B cell (primary cell): ENCODE measurements around the gene ATP9B. TPM values are rescaled to one million over a fixed set of nuclear protein-coding genes. Genes with fewer than 3 reads are reported as not detected.

Source experiments
- ATAC-seq: fragments of 200-7000 bp; cut with Tn5 transposase; one replicate; pipeline ENCODE4 v1.10.0; 2021; ENCODE audit warnings: low read depth, mild to moderate bottlenecking, moderate number of reproducible peaks, moderate library complexity
- CTCF ChIA-PET: fragments of 350-600 bp; sonication (Branson Sonifier 250); formaldehyde crosslinking; loops from one replicate; lab custom pipeline; 2021; ENCODE audit warnings: antibody characterized with exemption, inconsistent platforms; lab: Charles Lee
- POLR2A ChIA-PET: fragments of 350-600 bp; sonication (Branson Sonifier 250); formaldehyde crosslinking; loops from one replicate; lab custom pipeline; 2021; ENCODE audit warnings: antibody characterized with exemption; lab: Charles Lee
- DNase-seq: peaks from one replicate; pipeline ENCODE4 v3.0.0; 2013
- H2AFZ ChIP-seq: 2 replicates; pipeline ENCODE4 v1.6.1; 2012; ENCODE audit warnings: mild to moderate bottlenecking, low read depth, low read length; ENCODE audit not compliant: insufficient read depth, poor library complexity, severe bottlenecking
- H3K27ac ChIP-seq, 2 donors: 1 replicate in 1 of 2; 2 replicates in 1 of 2; pipeline ENCODE4 v1.5.1; 2012 to 2013; ENCODE audit warnings: low read length in 2 of 2, mild to moderate bottlenecking in 2 of 2, moderate library complexity in 1 of 2
- H3K27me3 ChIP-seq, 4 experiments: fragments of 200-600 bp in 1 of 4; sonication (generic) in 1 of 4; replicated peaks in 1 of 4; 1 replicate in 2 of 4; 2 replicates in 2 of 4; pipeline versions ENCODE4 v1.6.1 to v1.7.0; 2013 to 2016; ENCODE audit warnings: low read length in 3 of 4, mild to moderate bottlenecking in 2 of 4, mixed read lengths in 1 of 4, moderate library complexity in 1 of 4; ENCODE audit not compliant: insufficient read depth in 4 of 4, control insufficient read depth in 3 of 4; ENCODE audit errors: control extremely low read depth in 1 of 4
- H3K36me3 ChIP-seq, 2 experiments: replicated peaks in 1 of 2; 1 replicate in 1 of 2; 2 replicates in 1 of 2; pipeline versions ENCODE4 v1.6.1 to v1.7.1; 2013; ENCODE audit warnings: low read length in 1 of 2; ENCODE audit not compliant: insufficient read depth in 2 of 2, control insufficient read depth in 1 of 2; ENCODE audit errors: control extremely low read depth in 1 of 2, extremely low read depth in 1 of 2
- H3K4me1 ChIP-seq, 2 donors: fragments of 200-600 bp in 1 of 2; sonication (generic) in 1 of 2; 1 replicate in 1 of 2; 2 replicates in 1 of 2; pipeline versions ENCODE4 v1.5.1 to v1.6.1; 2013 to 2017; ENCODE audit warnings: low read length in 2 of 2; ENCODE audit not compliant: control insufficient read depth in 2 of 2, insufficient read depth in 2 of 2
- H3K4me2 ChIP-seq: replicated peaks from 2 replicates; pipeline ENCODE3; 2012; ENCODE audit warnings: mild to moderate bottlenecking, low read depth, low read length; ENCODE audit not compliant: poor library complexity, severe bottlenecking
- H3K4me3 ChIP-seq, 5 experiments: fragments of 200-600 bp in 1 of 5; sonication (generic) in 1 of 5; 1 replicate in 3 of 5; 2 replicates in 2 of 5; pipeline versions ENCODE4 v1.5.1 to v1.7.0; 2011 to 2016; ENCODE audit warnings: low read length in 4 of 5, mild to moderate bottlenecking in 4 of 5, low read depth in 2 of 5, control low read depth in 1 of 5, moderate library complexity in 1 of 5; ENCODE audit not compliant: insufficient read depth in 1 of 5; ENCODE audit errors: control extremely low read depth in 1 of 5, extremely low read depth in 1 of 5
- H3K79me2 ChIP-seq: fragments of 200-600 bp; sonication (generic); one replicate; pipeline ENCODE4 v1.6.0; 2016; ENCODE audit warnings: low read length; ENCODE audit not compliant: control insufficient read depth, insufficient read depth
- H3K9ac ChIP-seq: fragments of 200-600 bp; sonication (generic); 2 replicates; pipeline ENCODE4 v1.6.1; 2017; ENCODE audit warnings: mild to moderate bottlenecking, low read length, moderate library complexity
- H3K9me3 ChIP-seq, 3 donors: one replicate each; pipeline versions ENCODE4 v1.6.1 to v1.7.1; 2013; ENCODE audit warnings: low read length in 2 of 3; ENCODE audit not compliant: control insufficient read depth in 2 of 3, insufficient read depth in 1 of 3; ENCODE audit errors: control extremely low read depth in 1 of 3
- H4K20me1 ChIP-seq: 2 replicates; pipeline ENCODE4 v1.6.0; 2012; ENCODE audit warnings: mild to moderate bottlenecking, low read length; ENCODE audit not compliant: insufficient read depth, control insufficient read depth, poor library complexity, severe bottlenecking
- H3K27ac Mint-ChIP-seq: one replicate; pipeline ENCODE4 v1.8.0; 2021; ENCODE audit warnings: mixed read lengths
- H3K27me3 Mint-ChIP-seq: one replicate; pipeline ENCODE4 v1.8.0; 2021; ENCODE audit warnings: mixed read lengths
- H3K4me1 Mint-ChIP-seq: one replicate; pipeline ENCODE4 v1.8.0; 2021; ENCODE audit warnings: mixed read lengths
- H3K4me3 Mint-ChIP-seq: one replicate; pipeline ENCODE4 v1.8.0; 2021; ENCODE audit warnings: mixed read lengths
- H3K9me3 Mint-ChIP-seq: one replicate; pipeline ENCODE4 v1.8.0; 2022; ENCODE audit warnings: mixed read lengths; ENCODE audit not compliant: insufficient read depth
- EZH2 ChIP-seq: IDR thresholded peaks from 2 replicates; pipeline ENCODE4 v1.6.1; 2012; ENCODE audit warnings: borderline replicate concordance, low read depth, mild to moderate bottlenecking, moderate library complexity, low read length; ENCODE audit not compliant: insufficient read depth, poor library complexity, severe bottlenecking
- WGBS: methylation state at CpG from one replicate; pipeline ENCODE4 v1.1.5; 2013; ENCODE audit warnings: missing lambda C conversion rate; ENCODE audit not compliant: insufficient coverage; 5-methylcytosine and 5-hydroxymethylcytosine counted together
- intact Hi-C: fragments of 100-400 bp; cut with micrococcal nuclease; formaldehyde crosslinking; loops from one replicate; pipeline ENCODE4 v1.10.0; 2022
- polyA plus RNA-seq: library from polyadenylated mRNA; depleted of rRNA; stranded (reverse); fragments of >200 nt; gene quantifications from 2 replicates; pipeline ENCODE4 v1.2.3, GENCODE V29; 2012
- total RNA-seq, 2 donors: library from RNA; stranded (reverse); fragments of 120-200 nt in 1 of 2; gene quantifications; 1 replicate in 1 of 2; 2 replicates in 1 of 2; pipeline versions ENCODE4 v1.2.3 to v1.2.4, GENCODE V29; 2013 to 2022
- TF ChIP-seq, protein P1 (sequence below): fragments of 200-600 bp; IDR thresholded peaks from one replicate; pipeline ENCODE4 v1.8.0; 2022; ENCODE audit warnings: antibody characterized with exemption, mild to moderate bottlenecking

The ATP9B gene
- total and polyA plus RNA-seq, 2 donors (not counting 1 experiment from before 2014, with no cell fraction given) = 34.3 to 71.7 TPM

GRCh38 chr18:79413426-79413825 lies 344.2 kb downstream of the ATP9B start:
- intact Hi-C loops = no loop called here
- ChIA-PET POLR2A (no interaction called here), CTCF (no interaction called here)
- no peak overlapping the region for H3K4me3 ChIP-seq
- no peak for ATAC-seq
- no peaks in the 10 kb centered on the region for H3K4me1 ChIP-seq
- H3K27ac ChIP-seq = no peak overlapping the region
- Mint-ChIP-seq H3K4me1 (peaks cover 22% of the 10 kb centered on the region), H3K9me3 (no peaks in the 10 kb centered on the region), H3K4me3 (no peak overlapping the region), H3K27me3 (no peaks in the 10 kb centered on the region), H3K27ac (no peak overlapping the region)
- TF ChIP-seq EZH2 = no peak
- TF ChIP-seq, protein P1, sequence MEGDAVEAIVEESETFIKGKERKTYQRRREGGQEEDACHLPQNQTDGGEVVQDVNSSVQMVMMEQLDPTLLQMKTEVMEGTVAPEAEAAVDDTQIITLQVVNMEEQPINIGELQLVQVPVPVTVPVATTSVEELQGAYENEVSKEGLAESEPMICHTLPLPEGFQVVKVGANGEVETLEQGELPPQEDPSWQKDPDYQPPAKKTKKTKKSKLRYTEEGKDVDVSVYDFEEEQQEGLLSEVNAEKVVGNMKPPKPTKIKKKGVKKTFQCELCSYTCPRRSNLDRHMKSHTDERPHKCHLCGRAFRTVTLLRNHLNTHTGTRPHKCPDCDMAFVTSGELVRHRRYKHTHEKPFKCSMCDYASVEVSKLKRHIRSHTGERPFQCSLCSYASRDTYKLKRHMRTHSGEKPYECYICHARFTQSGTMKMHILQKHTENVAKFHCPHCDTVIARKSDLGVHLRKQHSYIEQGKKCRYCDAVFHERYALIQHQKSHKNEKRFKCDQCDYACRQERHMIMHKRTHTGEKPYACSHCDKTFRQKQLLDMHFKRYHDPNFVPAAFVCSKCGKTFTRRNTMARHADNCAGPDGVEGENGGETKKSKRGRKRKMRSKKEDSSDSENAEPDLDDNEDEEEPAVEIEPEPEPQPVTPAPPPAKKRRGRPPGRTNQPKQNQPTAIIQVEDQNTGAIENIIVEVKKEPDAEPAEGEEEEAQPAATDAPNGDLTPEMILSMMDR = no peak
- 98% methylated on average over 16 of the region's 16 CpGs for WGBS
- H4K20me1 ChIP-seq = peaks cover 91% of the 10 kb centered on the region
- no peaks in the 10 kb centered on the region for H3K9me3 ChIP-seq
- H2AFZ ChIP-seq = no peak overlapping the region
- peaks cover 3 to 63% of the 10 kb centered on the region in 2 experiments for H3K36me3 ChIP-seq
- no peak overlapping the region for H3K4me2 ChIP-seq
- H3K9ac ChIP-seq = no peak overlapping the region
- DNase-seq = no peak
- peaks cover 94% of the 10 kb centered on the region for H3K79me2 ChIP-seq
- H3K27me3 ChIP-seq = no peaks in the 10 kb centered on the region

GRCh38 chr18:79413901-79414300 lies 344.7 kb downstream of the ATP9B start:
- TF ChIP-seq, protein P1 = no peak
- no peak for TF ChIP-seq EZH2
- Histone ChIP-seq H3K27ac (no peak overlapping the region), H2AFZ (no peak overlapping the region), H3K27me3 (no peaks in the 10 kb centered on the region), H3K9me3 (no peaks in the 10 kb centered on the region), H3K4me2 (no peak overlapping the region), H3K4me1 (no peaks in the 10 kb centered on the region), H3K9ac (no peak overlapping the region), H3K79me2 (peaks cover 94% of the 10 kb centered on the region), H3K36me3 (peaks cover 3 to 64% of the 10 kb centered on the region in 2 experiments), H4K20me1 (peaks cover 94% of the 10 kb centered on the region), H3K4me3 (no peak overlapping the region)
- Mint-ChIP-seq H3K9me3 (no peaks in the 10 kb centered on the region), H3K4me1 (peaks cover 25% of the 10 kb centered on the region), H3K4me3 (no peak overlapping the region), H3K27ac (no peak overlapping the region), H3K27me3 (no peaks in the 10 kb centered on the region)
- DNase-seq = no peak
- ChIA-PET CTCF (no interaction called here), POLR2A (interaction anchor here (0.7 kb wide), 1 partner anchor 13 kb away, joined by 3 read pairs; no protein-coding TSS in a partner anchor)
- WGBS = 88% methylated on average over 9 of the region's 9 CpGs
- intact Hi-C loops = no loop called here
- ATAC-seq = no peak
